SK-N-MC (cell line): Measurements from ENCODE around the gene ZFAND3.

Source experiments
- EZH2 ChIP-seq: fragments of 200-600 bp; sonication (generic); IDR thresholded peaks from one replicate; pipeline ENCODE4 v1.6.1; 2017; ENCODE audit warnings: antibody characterized with exemption
- POLR2AphosphoS5 ChIP-seq: IDR thresholded peaks from 2 replicates; pipeline ENCODE4 v1.6.1; 2012; ENCODE audit warnings: mild to moderate bottlenecking, low read depth, low read length, borderline replicate concordance

DNA sequence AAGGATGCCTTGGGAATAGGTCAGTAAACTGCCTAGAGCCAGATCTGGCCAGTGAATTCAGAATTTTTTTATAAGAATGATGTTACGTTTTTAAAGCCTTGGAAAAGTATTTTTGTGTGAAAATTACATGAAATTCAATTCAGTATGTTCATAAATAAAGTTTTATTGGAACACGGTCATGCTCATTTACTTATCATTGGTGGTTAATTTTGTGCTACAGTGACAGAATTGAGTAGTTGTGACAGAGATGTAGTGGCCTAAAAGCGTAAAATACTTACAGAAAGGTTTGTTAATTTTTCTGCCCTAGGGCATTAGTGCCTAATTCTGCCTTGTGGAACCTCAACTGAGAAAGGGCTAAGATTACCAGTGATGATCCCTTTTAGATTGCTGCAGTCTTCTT lies 28.2 kb downstream of the ZFAND3 start:
- TF ChIP-seq EZH2 (no peak), POLR2AphosphoS5 (no peak)
